ENCODE data around the gene SLC43A3.

Gene SLC43A3

GRCh38 chr11:57439786-57440185, 12.9 kb upstream of the SLC43A3 start:
- TF ChIP-seq CTCF (IDR thresholded peaks at IDR 0.05; ENCODE audit: borderline replicate concordance, control extremely low read depth, extremely low read depth, insufficient read depth, missing control alignments): no peak
- DNase-seq (ENCODE audit: low spot score): no peak
- in situ Hi-C loops (cut with MboI; ENCODE audit: low sequenced_read_pairs, unreplicated experiment): no loop called here

- no peak for DNase-seq (ENCODE audit: low spot score)
- in situ Hi-C loops (cut with MboI; ENCODE audit: low sequenced_read_pairs, unreplicated experiment): no loop called here
- TF ChIP-seq CTCF (IDR thresholded peaks at IDR 0.05; ENCODE audit: borderline replicate concordance, control extremely low read depth, extremely low read depth, insufficient read depth, missing control alignments): no peak
Observed at GRCh38 chr11:57438345-57439285, 11.7 kb upstream of the SLC43A3 start.

- in situ Hi-C loops (cut with MboI; ENCODE audit: low sequenced_read_pairs, unreplicated experiment): no loop called here
- TF ChIP-seq CTCF (IDR thresholded peaks at IDR 0.05; ENCODE audit: borderline replicate concordance, control extremely low read depth, extremely low read depth, insufficient read depth, missing control alignments): no peak
- no peak for DNase-seq (ENCODE audit: low spot score)
Observed at GRCh38 chr11:57436031-57436430, 9.1 kb upstream of the SLC43A3 start.

- DNase-seq (ENCODE audit: low spot score): no peak
- in situ Hi-C loops (cut with MboI; ENCODE audit: low sequenced_read_pairs, unreplicated experiment): no loop called here
- TF ChIP-seq CTCF (IDR thresholded peaks at IDR 0.05; ENCODE audit: borderline replicate concordance, control extremely low read depth, extremely low read depth, insufficient read depth, missing control alignments): no peak
Observed at GRCh38 chr11:57434640-57435546, 8.0 kb upstream of the SLC43A3 start.

- DNase-seq (ENCODE audit: low spot score): no peak
- no peak for TF ChIP-seq CTCF (IDR thresholded peaks at IDR 0.05; ENCODE audit: borderline replicate concordance, control extremely low read depth, extremely low read depth, insufficient read depth, missing control alignments)
- in situ Hi-C loops (cut with MboI; ENCODE audit: low sequenced_read_pairs, unreplicated experiment): no loop called here
Observed at GRCh38 chr11:57432714-57433163, 5.8 kb upstream of the SLC43A3 start.

- TF ChIP-seq CTCF (IDR thresholded peaks at IDR 0.05; ENCODE audit: borderline replicate concordance, control extremely low read depth, extremely low read depth, insufficient read depth, missing control alignments): no peak
- in situ Hi-C loops (cut with MboI; ENCODE audit: low sequenced_read_pairs, unreplicated experiment): no loop called here
- no peak for DNase-seq (ENCODE audit: low spot score)
Observed at GRCh38 chr11:57432149-57432561, 5.2 kb upstream of the SLC43A3 start.

All from GM13976 (cell line).